ENCODE data around the gene NUTF2. TPM values are rescaled to one million over a fixed set of nuclear protein-coding genes. Genes with fewer than 3 reads are reported as not detected.

NUTF2 gene
- total RNA-seq, 1 donor from 2014 or later: 131 TPM

DNA sequence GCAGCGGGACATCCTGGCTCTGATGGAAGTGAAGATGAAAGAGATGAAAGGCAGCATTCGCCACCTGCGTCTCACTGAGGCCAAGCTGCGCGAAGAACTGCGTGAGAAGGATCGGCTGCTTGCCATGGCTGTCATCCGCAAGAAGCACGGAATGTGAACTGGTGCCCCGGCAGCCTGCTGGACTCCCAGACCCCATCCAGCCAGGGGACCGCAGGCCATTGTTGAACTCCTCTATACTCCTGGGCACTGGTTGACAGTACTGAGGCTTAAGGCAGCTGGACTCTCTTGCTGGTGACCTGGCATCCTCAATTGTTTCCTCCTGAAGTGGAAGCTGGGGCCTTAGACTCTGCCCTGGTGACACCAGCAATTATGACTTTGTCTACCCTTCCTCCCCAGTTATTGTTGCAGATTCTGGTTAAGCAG, 3.4 kb upstream of the NUTF2 start:
- Histone ChIP-seq H3K27me3 (no peaks in the 10 kb centered on the region), H3K27ac (peak overlapping the region; percentile 100), H3K36me3 (no peaks in the 10 kb centered on the region), H3K4me3 (peak overlapping the region; percentile 64 to 72), H3K9me3 (no peaks in the 10 kb centered on the region), H3K4me1 (peaks cover 54% of the 10 kb centered on the region)
- TF ChIP-seq, protein P1, sequence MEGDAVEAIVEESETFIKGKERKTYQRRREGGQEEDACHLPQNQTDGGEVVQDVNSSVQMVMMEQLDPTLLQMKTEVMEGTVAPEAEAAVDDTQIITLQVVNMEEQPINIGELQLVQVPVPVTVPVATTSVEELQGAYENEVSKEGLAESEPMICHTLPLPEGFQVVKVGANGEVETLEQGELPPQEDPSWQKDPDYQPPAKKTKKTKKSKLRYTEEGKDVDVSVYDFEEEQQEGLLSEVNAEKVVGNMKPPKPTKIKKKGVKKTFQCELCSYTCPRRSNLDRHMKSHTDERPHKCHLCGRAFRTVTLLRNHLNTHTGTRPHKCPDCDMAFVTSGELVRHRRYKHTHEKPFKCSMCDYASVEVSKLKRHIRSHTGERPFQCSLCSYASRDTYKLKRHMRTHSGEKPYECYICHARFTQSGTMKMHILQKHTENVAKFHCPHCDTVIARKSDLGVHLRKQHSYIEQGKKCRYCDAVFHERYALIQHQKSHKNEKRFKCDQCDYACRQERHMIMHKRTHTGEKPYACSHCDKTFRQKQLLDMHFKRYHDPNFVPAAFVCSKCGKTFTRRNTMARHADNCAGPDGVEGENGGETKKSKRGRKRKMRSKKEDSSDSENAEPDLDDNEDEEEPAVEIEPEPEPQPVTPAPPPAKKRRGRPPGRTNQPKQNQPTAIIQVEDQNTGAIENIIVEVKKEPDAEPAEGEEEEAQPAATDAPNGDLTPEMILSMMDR (IDR thresholded peaks at IDR 0.05): no peak
- TF ChIP-seq POLR2AphosphoS5 (IDR thresholded peaks at IDR 0.05; ENCODE audit: insufficient read depth in 1 of 2, low read depth in 1 of 2): no peak
- no peak for TF ChIP-seq POLR2A (IDR thresholded peaks at IDR 0.05)
- no peak for DNase-seq (ENCODE audit: extremely low spot score in 2 of 2)
- intact Hi-C loops (cut with DNase I): no loop called here

DNA sequence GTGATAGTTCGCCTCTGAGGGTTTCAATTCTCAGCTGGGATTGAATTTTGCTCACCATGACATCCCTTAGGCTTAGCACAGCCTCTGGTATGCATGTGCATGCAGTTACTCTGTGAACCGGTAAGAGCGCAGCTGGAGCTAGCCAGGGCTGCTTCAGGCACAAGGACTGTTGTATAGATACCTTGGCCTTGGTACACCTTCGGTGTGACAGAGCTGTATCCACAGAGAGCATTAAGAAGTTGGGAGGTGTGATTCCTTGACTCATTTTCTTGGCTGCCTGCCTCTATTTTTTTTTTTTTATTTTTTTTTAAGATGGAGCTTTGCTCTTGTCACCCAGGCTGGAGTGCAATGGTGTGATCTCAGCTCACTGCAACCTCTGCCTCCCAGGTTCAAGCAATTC, 2.2 kb upstream of the NUTF2 start:
- no peak for DNase-seq (ENCODE audit: extremely low spot score in 2 of 2)
- intact Hi-C loops (cut with DNase I): no loop called here
- H3K4me1 ChIP-seq: peaks cover 66% of the 10 kb centered on the region
- peak overlapping the region; percentile 16 to 64 for H3K4me3 ChIP-seq
- no peaks in the 10 kb centered on the region for H3K9me3 ChIP-seq
- peak overlapping the region; percentile 100 for H3K27ac ChIP-seq
- TF ChIP-seq POLR2AphosphoS5 (IDR thresholded peaks at IDR 0.05; ENCODE audit: insufficient read depth in 1 of 2, low read depth in 1 of 2) (no peak), POLR2A (IDR thresholded peaks at IDR 0.05) (no peak)
- TF ChIP-seq, protein P1 (IDR thresholded peaks at IDR 0.05): no peak
- no peaks in the 10 kb centered on the region for H3K27me3 ChIP-seq
- no peaks in the 10 kb centered on the region for H3K36me3 ChIP-seq

DNA sequence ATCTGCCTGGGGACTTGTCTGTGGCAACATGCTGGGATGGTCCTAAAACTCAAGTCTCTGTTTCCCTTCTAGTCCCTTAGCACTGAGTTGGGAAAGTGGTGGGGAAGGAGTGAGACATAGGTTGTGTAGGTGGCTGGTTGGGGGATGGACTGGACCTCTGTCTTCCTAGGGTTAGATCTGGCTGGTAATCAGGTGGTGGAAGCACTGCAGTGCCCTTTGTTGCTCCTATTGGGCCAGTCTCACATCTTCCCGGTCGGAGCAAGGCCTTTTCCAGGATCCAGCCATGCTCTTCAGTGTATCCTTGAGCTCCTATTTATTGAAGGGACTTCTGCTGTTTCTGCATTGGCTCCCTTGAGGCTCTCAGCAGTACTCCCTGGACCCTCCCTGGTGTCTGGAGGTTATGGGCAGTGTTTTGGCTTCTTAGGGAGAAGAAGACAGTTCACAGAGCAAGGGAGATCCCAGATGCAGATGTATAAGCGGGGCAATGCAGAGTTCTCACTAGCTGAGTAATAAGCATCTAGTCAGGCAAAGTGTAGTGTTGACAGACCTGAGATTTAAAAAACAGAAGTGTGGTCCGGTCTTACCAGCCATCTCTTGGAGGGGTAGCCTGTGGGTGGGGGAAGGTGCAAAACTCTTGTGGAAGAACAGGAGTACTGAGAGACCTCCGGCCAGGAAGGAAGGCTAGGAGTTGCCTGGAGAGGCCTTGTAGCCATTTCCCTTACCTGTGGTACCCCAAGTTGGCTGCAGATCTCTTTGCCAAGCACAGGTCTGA, 1.3 kb upstream of the NUTF2 start:
- H3K4me1 ChIP-seq: peaks cover 67% of the 10 kb centered on the region
- H3K4me3 ChIP-seq: peak overlapping the region; percentile 79 to 98
- DNase-seq (ENCODE audit: extremely low spot score in 2 of 2): no peak
- H3K27me3 ChIP-seq: no peaks in the 10 kb centered on the region
- no peaks in the 10 kb centered on the region for H3K36me3 ChIP-seq
- H3K9me3 ChIP-seq: no peaks in the 10 kb centered on the region
- peak overlapping the region; percentile 100 for H3K27ac ChIP-seq
- intact Hi-C loops (cut with DNase I): no loop called here
- TF ChIP-seq POLR2AphosphoS5 (IDR thresholded peaks at IDR 0.05; ENCODE audit: insufficient read depth in 1 of 2, low read depth in 1 of 2) (no peak), POLR2A (IDR thresholded peaks at IDR 0.05) (no peak)
- TF ChIP-seq, protein P1 (IDR thresholded peaks at IDR 0.05): no peak

DNA sequence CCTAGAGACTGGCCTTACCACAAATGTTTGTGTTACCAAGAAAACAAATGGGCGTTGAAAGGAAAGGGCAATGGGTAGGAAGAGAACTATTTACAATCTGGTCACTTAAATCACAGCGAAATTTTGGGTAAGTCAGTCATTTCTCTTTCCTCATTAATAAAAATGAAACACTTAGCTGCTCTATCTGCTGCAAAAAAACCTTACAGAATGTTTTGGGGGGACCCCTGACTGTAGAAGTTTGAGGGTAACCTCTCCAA, 742 bp upstream of the NUTF2 start:
- H3K4me1 ChIP-seq: peaks cover 67% of the 10 kb centered on the region
- H3K27ac ChIP-seq: peak overlapping the region; percentile 100
- TF ChIP-seq, protein P1 (IDR thresholded peaks at IDR 0.05): no peak
- TF ChIP-seq POLR2A (IDR thresholded peaks at IDR 0.05): no peak
- TF ChIP-seq POLR2AphosphoS5 (IDR thresholded peaks at IDR 0.05; ENCODE audit: insufficient read depth in 1 of 2, low read depth in 1 of 2): no peak
- H3K27me3 ChIP-seq: no peaks in the 10 kb centered on the region
- DNase-seq (ENCODE audit: extremely low spot score in 2 of 2): no peak
- no peaks in the 10 kb centered on the region for H3K9me3 ChIP-seq
- intact Hi-C loops (cut with DNase I): no loop called here
- peak overlapping the region; percentile 79 to 98 for H3K4me3 ChIP-seq
- H3K36me3 ChIP-seq: no peaks in the 10 kb centered on the region

DNA sequence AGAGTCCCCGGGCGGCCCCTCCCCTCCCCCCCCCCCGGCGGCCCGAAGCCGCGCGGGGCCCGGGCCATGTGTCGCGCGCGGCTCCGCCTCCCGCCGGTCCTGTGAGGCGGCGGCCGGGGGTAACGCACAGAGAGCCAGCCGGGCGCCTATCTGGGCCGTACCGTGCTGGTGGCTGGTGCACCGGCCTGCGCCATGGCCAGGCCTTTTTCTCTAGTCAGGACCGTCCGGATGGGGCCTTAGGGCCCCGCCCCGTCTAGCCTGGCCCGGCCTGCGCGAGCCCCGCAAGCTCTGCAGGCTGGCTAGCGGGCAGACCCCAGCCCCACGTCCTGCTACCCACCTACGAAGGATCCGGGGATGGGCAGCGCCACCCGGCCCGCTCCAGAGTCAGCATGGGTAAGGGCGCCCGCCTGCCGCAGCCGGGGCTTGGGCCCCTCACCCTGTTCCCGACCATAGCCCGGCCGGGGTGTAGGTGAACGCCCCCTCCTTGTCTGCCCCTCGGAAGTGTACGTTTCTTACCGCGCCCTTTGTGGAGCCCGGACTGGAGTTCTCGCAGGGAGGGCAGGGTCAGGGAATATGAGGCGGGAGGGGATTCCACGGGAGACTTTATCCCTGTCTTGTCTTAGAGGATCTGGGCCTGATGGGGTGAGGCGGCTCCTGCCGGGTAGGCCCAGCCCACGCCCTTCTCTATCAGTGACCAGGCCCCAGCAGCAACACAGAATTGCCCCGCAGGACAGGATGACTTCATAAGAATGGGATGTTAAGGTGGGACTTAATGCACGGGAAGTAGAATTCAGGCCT, 530 bp downstream of the NUTF2 start, which contains the start of gene CENPT:
TSS of gene CENPT (minus strand) at position 630 of the 798 bp plus-strand sequence. CDS start 13,834 bp downstream, outside the sequence.
- Histone ChIP-seq H3K4me1 (peaks cover 62% of the 10 kb centered on the region), H3K9me3 (no peaks in the 10 kb centered on the region), H3K27ac (peak within 1 kb of the TSS; percentile 100), H3K4me3 (peak within 1 kb of the TSS; percentile 79 to 98), H3K36me3 (no peaks in the 10 kb centered on the region), H3K27me3 (no peaks in the 10 kb centered on the region)
- TF ChIP-seq POLR2A (IDR thresholded peaks at IDR 0.05): no peak
- no peak for TF ChIP-seq POLR2AphosphoS5 (IDR thresholded peaks at IDR 0.05; ENCODE audit: insufficient read depth in 1 of 2, low read depth in 1 of 2)
- TF ChIP-seq, protein P1 (IDR thresholded peaks at IDR 0.05): no peak
- intact Hi-C loops (cut with DNase I): no loop called here
- DNase-seq (ENCODE audit: extremely low spot score in 2 of 2): peak in 1 of 2 donors; percentile 84

Measured in vagina (tissue), 2 donors.